NB4 (cell line): Measurements from ENCODE around the gene HELQ.
A peak's percentile ranks its signal among the peaks of the same experiment; 100 is the strongest.

Experiments used
- DNase-seq: peaks from one replicate; pipeline ENCODE4 v3.0.0; 2010; ENCODE audit warnings: low read depth
- H3K4me3 ChIP-seq: one replicate; pipeline ENCODE4 v1.5.1; 2011; ENCODE audit warnings: mild to moderate bottlenecking, low read depth, low read length, moderate library complexity
- CTCF ChIP-seq: IDR thresholded peaks from one replicate; pipeline ENCODE4 v1.5.1; 2012; ENCODE audit warnings: low read depth, low read length
- MAX ChIP-seq: IDR thresholded peaks from 2 replicates; pipeline ENCODE4 v1.6.1; 2011; ENCODE audit warnings: low read depth, low read length
- MYC ChIP-seq: IDR thresholded peaks from 2 replicates; pipeline ENCODE4 v1.6.1; 2011; ENCODE audit warnings: low read depth, low read length
- POLR2A ChIP-seq: IDR thresholded peaks from 2 replicates; pipeline ENCODE4 v1.6.1; 2011; ENCODE audit warnings: mild to moderate bottlenecking; ENCODE audit not compliant: insufficient read length; ENCODE audit errors: extremely low read depth

The HELQ gene

GRCh38 chr4:83371936-83372335 is 83.7 kb downstream of the HELQ start:
- H3K4me3 ChIP-seq, result no peak overlapping the region
- TF ChIP-seq MAX, result no peak
- TF ChIP-seq POLR2A, result no peak
- TF ChIP-seq CTCF, result no peak
- TF ChIP-seq MYC, result no peak
- DNase-seq, result no peak

GRCh38 chr4:83371235-83371634 is 84.4 kb downstream of the HELQ start:
- DNase-seq, result no peak
- no peak for TF ChIP-seq MAX
- no peak for TF ChIP-seq POLR2A
- TF ChIP-seq CTCF, result no peak
- no peak overlapping the region for H3K4me3 ChIP-seq

- TF ChIP-seq MYC (no peak), CTCF (no peak), POLR2A (no peak), MAX (no peak)
- no peak overlapping the region for H3K4me3 ChIP-seq
- peak; percentile 61 for DNase-seq
Observed at GRCh38 chr4:83370640-83370906, 85.0 kb downstream of the HELQ start.

- H3K4me3 ChIP-seq, result peak overlapping the region; percentile 17
- DNase-seq, result peak; percentile 90
- TF ChIP-seq CTCF (peak; percentile 34), MYC (no peak), POLR2A (no peak)
Observed at GRCh38 chr4:83369831-83370639, 85.6 kb downstream of the HELQ start.

- peak; percentile 46 for DNase-seq
- no peak for TF ChIP-seq POLR2A
- H3K4me3 ChIP-seq, result no peak overlapping the region
Observed at GRCh38 chr4:83364312-83364711, 91.3 kb downstream of the HELQ start.

- TF ChIP-seq POLR2A, result no peak
- peak; percentile 53 for TF ChIP-seq CTCF
- no peak overlapping the region for H3K4me3 ChIP-seq
- peak; percentile 67 for DNase-seq
Observed at GRCh38 chr4:83362492-83363329, 92.9 kb downstream of the HELQ start.
